ENCODE measurements around the gene ADAMTS12. TPM values are rescaled to one million over a fixed set of nuclear protein-coding genes. Genes with fewer than 3 reads are reported as not detected.

The ADAMTS12 gene
- total and polyA plus RNA-seq, 9 of the 15 experiments (the other 6 are each of a cell fraction or from before 2014, with no cell fraction given): 0.11 TPM; not detected in 8

- no peak for DNase-seq (ENCODE audit: extremely low read depth in 1 of 4, low spot score in 3 of 4)
These were observed 404.6 kb downstream of the ADAMTS12 start for GRCh38 chr5:33487236-33487635.

More at GRCh38 chr5:33487236-33487635, 404.6 kb downstream of the ADAMTS12 start:
- Histone ChIP-seq H3K27ac (ENCODE audit: extremely low read depth, low read depth, low read length) (no peak overlapping the region), H3K4me2 (ENCODE audit: insufficient read depth, low read length) (no peak overlapping the region), H3K4me3 (no peak overlapping the region), H4K20me1 (replicated peaks; ENCODE audit: control insufficient read depth, insufficient read depth, low read length) (0 out of 2 replicates have a peak, but pooled peaks cover 4% of the 10 kb centered on the region), H3K9me3 (replicated peaks; ENCODE audit: control insufficient read depth, insufficient read depth, low read depth, low read length) (no peaks in the 10 kb centered on the region), H3K27me3 (ENCODE audit: control insufficient read depth in 2 of 2, insufficient read depth in 2 of 2, low read length in 2 of 2) (peaks cover 0 to 7% of the 10 kb centered on the region in 2 experiments; a peak in 1 of 5 replicates), H3K79me2 (ENCODE audit: control insufficient read depth, insufficient read depth, low read length) (no peaks in the 10 kb centered on the region), H3K36me3 (ENCODE audit: control insufficient read depth, insufficient read depth, low read length) (no peaks in the 10 kb centered on the region), H3K4me1 (replicated peaks in 1 of 2; ENCODE audit: control insufficient read depth in 2 of 2, insufficient read depth in 2 of 2, low read length in 2 of 2) (peaks cover 0 to 4% of the 10 kb centered on the region in 2 experiments; a peak in 1 of 5 replicates), H2AFZ (ENCODE audit: low read depth, low read length) (no peak overlapping the region), H3K9ac (ENCODE audit: insufficient read depth in 1 of 2, low read depth in 2 of 2, low read length in 2 of 2) (no peak overlapping the region), H3K9me1 (ENCODE audit: control insufficient read depth, insufficient read depth, low read length) (no peaks in the 10 kb centered on the region)
- BruUV-seq (replicated peaks): no TSS peak
- WGBS (ENCODE audit: insufficient coverage, low coverage, missing lambda C conversion rate): 31% methylated on average over 3 of the region's 3 CpGs
- intact Hi-C loops (cut with micrococcal nuclease): no loop called here
- ChIA-PET CTCF (ENCODE audit: low intra/inter-chr PET ratio) (no interaction called here), POLR2A (interaction anchor here (2.9 kb wide), 1 partner anchor 9 kb away, joined by 10 read pairs; no protein-coding TSS in a partner anchor)
- in situ Hi-C loops (cut with MboI): no loop called here
- ATAC-seq: no peak
- no peak for FAIRE-seq
- TF ChIP-seq ZHX1 (conservative IDR thresholded peaks at IDR 0.05; ENCODE audit: low read length) (no peak), ZNF444 (CRISPR knock-in tag; IDR thresholded peaks at IDR 0.05) (no peak), SFPQ (IDR thresholded peaks at IDR 0.05; ENCODE audit: low read depth, low read length) (no peak), MLX (CRISPR knock-in tag; conservative IDR thresholded peaks at IDR 0.05) (no peak)
